GM12873 (cell line): ENCODE results near the gene PLXNB2.

Source experiments
- TF ChIP-seq, protein P1 (sequence below): IDR thresholded peaks from 2 replicates; pipeline ENCODE4 v1.5.1; 2012; ENCODE audit warnings: low read depth, mild to moderate bottlenecking, moderate library complexity, low read length, control low read depth; ENCODE audit not compliant: insufficient read depth; ENCODE audit errors: missing control alignments

PLXNB2 gene

DNA sequence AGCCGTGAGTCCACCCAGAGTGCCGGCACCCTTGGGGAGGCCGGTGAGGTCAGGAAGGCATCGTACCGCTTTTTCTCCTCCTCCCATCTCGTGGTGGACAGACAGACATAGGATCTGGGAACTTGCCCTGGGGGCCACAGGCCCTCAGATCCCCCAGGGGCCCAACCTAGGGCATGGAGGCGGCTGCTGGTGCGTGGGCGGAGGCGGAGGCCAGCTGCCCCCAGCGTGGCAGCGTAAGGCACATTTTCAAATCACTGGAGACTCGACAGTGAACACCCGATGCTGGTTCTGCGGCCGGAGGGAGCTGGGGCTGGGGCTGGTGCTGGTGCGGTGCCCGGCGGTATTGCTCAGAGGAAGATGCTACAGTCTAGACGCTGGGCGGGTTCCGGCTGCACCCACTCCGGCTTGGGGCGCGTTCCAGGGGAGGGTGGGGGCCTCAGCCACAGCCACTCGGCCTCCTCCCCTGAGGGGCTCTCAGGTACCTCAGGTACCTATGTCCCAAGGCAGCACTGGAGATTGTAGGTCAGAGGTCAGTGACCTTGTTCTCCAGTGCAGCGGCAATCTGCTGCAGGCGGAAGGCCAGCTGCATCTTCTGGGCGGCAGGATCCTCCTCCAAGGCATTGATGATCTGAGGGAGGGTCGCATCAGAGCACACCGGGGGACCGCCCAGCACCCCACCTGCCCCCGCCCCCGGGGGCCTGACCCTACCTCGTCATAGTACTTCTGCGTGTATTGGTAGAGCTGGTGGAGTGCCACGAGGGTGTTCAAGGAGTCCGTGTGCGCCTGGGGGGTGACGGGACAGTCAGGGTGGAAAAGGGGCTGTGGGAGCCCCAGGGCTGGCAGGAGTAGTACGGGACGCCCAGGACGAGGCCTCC is 32.0 kb downstream of the PLXNB2 start:
- TF ChIP-seq, protein P1, sequence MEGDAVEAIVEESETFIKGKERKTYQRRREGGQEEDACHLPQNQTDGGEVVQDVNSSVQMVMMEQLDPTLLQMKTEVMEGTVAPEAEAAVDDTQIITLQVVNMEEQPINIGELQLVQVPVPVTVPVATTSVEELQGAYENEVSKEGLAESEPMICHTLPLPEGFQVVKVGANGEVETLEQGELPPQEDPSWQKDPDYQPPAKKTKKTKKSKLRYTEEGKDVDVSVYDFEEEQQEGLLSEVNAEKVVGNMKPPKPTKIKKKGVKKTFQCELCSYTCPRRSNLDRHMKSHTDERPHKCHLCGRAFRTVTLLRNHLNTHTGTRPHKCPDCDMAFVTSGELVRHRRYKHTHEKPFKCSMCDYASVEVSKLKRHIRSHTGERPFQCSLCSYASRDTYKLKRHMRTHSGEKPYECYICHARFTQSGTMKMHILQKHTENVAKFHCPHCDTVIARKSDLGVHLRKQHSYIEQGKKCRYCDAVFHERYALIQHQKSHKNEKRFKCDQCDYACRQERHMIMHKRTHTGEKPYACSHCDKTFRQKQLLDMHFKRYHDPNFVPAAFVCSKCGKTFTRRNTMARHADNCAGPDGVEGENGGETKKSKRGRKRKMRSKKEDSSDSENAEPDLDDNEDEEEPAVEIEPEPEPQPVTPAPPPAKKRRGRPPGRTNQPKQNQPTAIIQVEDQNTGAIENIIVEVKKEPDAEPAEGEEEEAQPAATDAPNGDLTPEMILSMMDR: no peak

DNA sequence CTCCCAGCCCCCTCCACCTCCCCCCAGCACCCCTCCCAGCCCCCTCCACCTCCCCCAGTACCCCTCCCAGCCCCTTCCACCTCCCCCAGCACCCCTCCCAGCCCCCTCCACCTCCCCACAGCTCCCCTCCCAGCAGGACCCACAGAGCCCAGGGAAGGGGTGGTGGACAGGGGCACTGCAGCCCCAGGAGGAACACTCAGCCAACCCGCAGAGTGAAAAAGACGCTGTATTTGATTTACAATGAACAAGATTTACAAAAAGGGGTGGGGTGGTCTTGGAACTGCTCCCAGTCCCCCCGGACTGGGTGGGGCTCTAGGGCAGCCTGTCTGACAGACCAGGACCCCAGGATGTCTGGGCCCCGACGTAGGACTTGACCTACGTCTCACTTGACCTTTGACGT is 32.7 kb downstream of the PLXNB2 start:
- TF ChIP-seq, protein P1: no peak

DNA sequence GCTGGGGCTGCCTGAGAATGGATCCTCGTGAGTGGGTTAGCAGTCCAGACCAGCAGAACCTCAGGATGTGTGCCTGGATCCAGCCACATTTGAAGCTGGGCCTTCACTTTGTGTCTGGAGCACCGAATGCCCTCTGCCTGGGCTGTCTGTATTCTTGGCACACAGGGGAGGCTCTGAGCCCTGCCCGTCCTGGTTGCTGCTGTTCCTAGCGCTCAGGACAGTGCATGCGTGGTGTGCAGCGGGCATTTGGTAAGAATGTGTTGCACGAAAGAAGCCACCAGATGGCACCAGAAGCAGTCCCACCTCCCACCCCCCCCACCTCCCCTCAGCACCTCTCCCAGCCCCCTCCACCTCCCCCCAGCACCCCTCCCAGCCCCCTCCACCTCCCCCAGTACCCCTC is 33.1 kb downstream of the PLXNB2 start:
- TF ChIP-seq, protein P1: peak; percentile 47

DNA sequence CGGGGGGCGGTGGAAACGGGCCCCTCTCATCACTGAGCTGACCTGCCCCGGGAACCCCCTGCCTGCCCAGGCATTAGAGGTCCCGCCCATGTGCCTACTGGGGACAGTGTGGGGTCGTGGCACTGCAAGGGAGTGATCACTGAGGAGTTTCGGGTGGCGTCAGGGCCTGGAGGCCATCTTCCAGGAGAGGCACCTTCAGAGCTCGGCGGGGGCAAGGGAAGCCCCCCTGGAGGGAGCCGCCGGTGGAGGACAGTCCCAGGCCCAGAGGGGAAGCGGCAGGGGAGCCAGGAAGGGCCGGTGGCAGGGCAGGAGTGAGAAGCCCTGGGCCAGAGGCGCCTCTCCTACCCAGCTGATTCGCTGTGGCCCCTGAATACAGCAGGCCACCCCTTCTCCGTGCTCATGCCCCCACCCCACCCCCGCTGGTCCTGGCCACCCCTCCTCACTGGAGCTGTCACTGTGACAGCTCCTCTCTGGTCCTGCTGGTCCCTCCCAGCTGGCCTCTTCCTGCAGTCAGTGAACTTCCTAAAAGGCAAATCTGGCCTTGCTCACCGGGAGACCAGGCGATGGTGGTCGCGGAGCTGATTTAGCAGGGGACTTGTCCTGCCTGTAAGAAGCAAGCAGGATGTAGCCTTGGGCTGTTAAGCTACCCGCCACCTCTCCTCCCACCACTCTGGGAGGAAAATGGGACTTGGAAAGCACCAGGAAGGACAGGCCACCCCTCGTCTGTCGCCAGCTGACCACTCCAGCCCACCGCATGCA is 35.2 kb downstream of the PLXNB2 start:
- TF ChIP-seq, protein P1: no peak

DNA sequence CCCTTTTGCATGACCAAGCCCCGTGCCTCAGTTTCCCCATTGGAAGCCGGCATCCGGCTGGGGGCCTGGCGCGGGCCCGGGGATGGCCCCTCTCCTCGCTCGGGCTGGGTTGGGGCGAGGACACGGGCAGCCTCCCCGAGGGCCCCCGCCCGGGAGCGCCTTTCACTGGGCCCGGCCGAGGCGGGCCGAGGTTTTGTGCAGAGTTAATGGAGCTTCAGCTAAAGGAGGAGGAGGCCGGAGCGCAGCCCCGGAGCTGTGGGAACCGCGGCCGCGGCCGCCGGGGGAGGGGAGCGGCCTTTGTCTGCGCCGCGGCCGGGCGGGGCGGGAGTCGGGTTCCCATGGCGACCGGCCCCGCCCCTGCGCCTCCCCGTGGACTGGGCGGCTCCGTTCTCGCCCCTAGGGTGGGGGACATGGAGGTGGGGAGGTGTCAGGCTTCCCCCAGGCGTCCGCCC is 35.9 kb downstream of the PLXNB2 start:
- TF ChIP-seq, protein P1: peak; percentile 14

DNA sequence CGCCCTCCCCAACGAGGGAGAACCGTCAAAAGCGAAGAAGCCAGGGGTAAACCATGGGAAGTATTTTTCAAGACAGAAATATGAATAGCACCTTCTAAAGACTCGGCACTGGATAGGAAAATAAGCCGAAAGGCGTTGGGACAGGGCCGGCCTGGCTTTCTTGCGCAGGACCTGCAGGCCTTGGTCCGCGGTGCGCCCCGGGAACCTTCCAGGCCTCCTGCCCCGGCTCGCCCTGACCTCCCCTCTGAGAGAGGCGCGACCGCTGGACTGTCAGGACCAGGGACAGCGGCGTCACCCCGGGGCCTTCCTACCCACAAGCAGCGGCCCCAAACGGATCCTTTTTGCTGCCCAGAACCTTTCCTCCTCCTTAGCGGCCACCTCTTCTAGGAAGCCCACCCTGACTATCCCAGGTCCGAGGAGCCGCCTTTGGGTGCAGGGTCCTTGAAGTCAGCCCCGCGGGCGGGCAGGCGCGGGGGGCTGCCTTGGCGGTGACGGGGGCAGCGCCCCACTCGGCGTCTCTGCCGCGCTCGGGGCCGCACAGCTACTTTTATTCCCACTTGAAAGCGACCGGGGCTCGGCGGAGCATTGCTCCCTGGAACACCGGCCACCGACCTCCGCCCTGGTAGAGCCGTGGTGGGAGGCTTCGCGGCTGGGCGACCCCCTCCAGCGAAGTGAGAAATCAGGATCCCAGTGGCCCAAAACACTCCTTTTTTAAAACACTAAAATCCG is 36.6 kb downstream of the PLXNB2 start:
- TF ChIP-seq, protein P1: no peak
